Lower leg skin (tissue), 3 donors: Measurements from ENCODE around the gene KCND2.

Experiments used
- POLR2A ChIP-seq, 2 donors: fragments of 450-650 bp; IDR thresholded peaks; one replicate each; pipeline ENCODE4 v1.6.1; 2016 to 2017; ENCODE audit warnings: antibody characterized with exemption in 2 of 2, mild to moderate bottlenecking in 1 of 2, moderate library complexity in 1 of 2
- TF ChIP-seq, protein P1 (sequence below), 3 donors: fragments of 450-650 bp; IDR thresholded peaks; one replicate each; pipeline ENCODE4 v1.5.1; 2016; ENCODE audit warnings: antibody characterized with exemption in 3 of 3, mild to moderate bottlenecking in 3 of 3, moderate library complexity in 2 of 3

DNA sequence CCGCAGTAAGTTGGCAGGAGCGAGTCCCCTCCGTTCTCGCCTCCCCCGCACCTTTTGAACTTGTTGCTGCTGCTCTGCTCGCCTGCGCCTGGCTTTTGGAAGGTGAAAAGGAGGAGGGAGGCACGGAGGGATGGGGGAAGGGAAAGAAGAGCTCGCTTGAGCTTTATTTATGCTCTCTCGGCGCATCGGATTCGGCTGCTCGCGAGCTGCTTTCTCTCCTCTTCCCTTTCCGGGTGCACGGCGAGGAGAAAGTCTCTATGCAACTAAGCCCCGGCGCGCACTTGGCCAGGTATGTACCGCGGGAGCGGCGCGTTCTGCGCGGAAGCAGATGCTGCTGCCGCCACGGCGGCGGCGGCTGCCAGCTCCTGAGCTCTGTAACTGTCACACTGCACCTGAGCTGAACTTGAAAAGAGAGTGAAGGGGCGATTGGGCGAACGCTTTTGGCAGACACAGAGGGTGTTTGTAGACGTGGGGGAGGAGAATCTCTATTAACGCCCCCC is 551 bp downstream of the KCND2 start:
- TF ChIP-seq, protein P1, sequence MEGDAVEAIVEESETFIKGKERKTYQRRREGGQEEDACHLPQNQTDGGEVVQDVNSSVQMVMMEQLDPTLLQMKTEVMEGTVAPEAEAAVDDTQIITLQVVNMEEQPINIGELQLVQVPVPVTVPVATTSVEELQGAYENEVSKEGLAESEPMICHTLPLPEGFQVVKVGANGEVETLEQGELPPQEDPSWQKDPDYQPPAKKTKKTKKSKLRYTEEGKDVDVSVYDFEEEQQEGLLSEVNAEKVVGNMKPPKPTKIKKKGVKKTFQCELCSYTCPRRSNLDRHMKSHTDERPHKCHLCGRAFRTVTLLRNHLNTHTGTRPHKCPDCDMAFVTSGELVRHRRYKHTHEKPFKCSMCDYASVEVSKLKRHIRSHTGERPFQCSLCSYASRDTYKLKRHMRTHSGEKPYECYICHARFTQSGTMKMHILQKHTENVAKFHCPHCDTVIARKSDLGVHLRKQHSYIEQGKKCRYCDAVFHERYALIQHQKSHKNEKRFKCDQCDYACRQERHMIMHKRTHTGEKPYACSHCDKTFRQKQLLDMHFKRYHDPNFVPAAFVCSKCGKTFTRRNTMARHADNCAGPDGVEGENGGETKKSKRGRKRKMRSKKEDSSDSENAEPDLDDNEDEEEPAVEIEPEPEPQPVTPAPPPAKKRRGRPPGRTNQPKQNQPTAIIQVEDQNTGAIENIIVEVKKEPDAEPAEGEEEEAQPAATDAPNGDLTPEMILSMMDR (IDR thresholded peaks at IDR 0.05) = no peak
- TF ChIP-seq POLR2A (IDR thresholded peaks at IDR 0.05) = no peak
